HCT116 (cell line): ENCODE measurements around the gene GADD45A. TPM values are rescaled to one million over a fixed set of nuclear protein-coding genes. Genes with fewer than 3 reads are reported as not detected.
A peak's percentile ranks its signal among the peaks of the same experiment; 100 is the strongest.

ENCODE experiments used
- ATAC-seq: fragments of 200-7000 bp; cut with Tn5 transposase; 2 replicates; pipeline ENCODE4 v1.9.1; 2020; ENCODE audit warnings: mild to moderate bottlenecking, moderate library complexity
- BruUV-seq: library from RNA; stranded (reverse); fragments of 400-500 nt; replicated peaks from 2 replicates; lab custom pipeline; 2021; lab: Mats Ljungman, UMichigan
- CTCF ChIA-PET: fragments of 300-600 bp; sonication (Branson Sonifier 250); formaldehyde crosslinking; loops from one replicate; lab custom pipeline; 2021; ENCODE audit warnings: antibody characterized with exemption; lab: Charles Lee
- POLR2A ChIA-PET: fragments of 300-600, 350-600 bp; sonication (Branson Sonifier 250); formaldehyde crosslinking; loops from one replicate; lab custom pipeline; 2021; ENCODE audit warnings: antibody characterized with exemption; lab: Charles Lee
- RAD21 ChIA-PET, 2 experiments: fragments of 300-600 bp; sonication (Branson Sonifier 250); formaldehyde crosslinking; loops; one replicate each; lab custom pipeline; 2023; ENCODE audit warnings: low total read pairs in 2 of 2; ENCODE audit not compliant: uncharacterized antibody in 2 of 2, unreplicated experiment in 2 of 2, low non-redundant PET in 1 of 2; lab: Charles Lee
- DNase-seq: peaks from one replicate; pipeline ENCODE4 v3.0.0-alpha.2; 2010; ENCODE audit warnings: low read depth, low spot score
- H2AFZ ChIP-seq: fragments of 200-600 bp; shearing (Covaris generic), sonication (generic); 2 replicates; pipeline ENCODE4 v1.6.1; 2017; ENCODE audit warnings: low read depth, mixed run types, mixed read lengths, antibody characterized with exemption, low read length; ENCODE audit not compliant: poor library complexity, severe bottlenecking
- H3K27ac ChIP-seq: 2 replicates; pipeline ENCODE4 v1.5.1; 2012; ENCODE audit warnings: low read depth, low read length
- H3K27me3 ChIP-seq: fragments of 200-600 bp; sonication (generic); 2 replicates; pipeline ENCODE4 v1.6.1; 2016; ENCODE audit warnings: mixed run types, low read length, mixed read lengths; ENCODE audit not compliant: insufficient read depth
- H3K36me3 ChIP-seq, 2 experiments: fragments of 200-500 bp in 1 of 2; fragments of 200-600 bp in 1 of 2; sonication (Bioruptor generic) in 1 of 2; sonication (generic) in 1 of 2; 2 replicates each; pipeline versions ENCODE4 v1.5.1 to v1.6.1; 2014 to 2016; ENCODE audit warnings: low read length in 2 of 2, inconsistent platforms in 1 of 2, mixed read lengths in 1 of 2, mixed run types in 1 of 2; ENCODE audit not compliant: insufficient read depth in 2 of 2, control insufficient read depth in 1 of 2
- H3K4me1 ChIP-seq, 2 experiments: fragments of 200-600 bp in 1 of 2; sonication (generic) in 1 of 2; 2 replicates each; pipeline versions ENCODE4 v1.5.1 to v1.6.1; 2012 to 2017; ENCODE audit warnings: low read length in 2 of 2, inconsistent platforms in 1 of 2, mild to moderate bottlenecking in 1 of 2, mixed read lengths in 1 of 2, mixed run types in 1 of 2, moderate library complexity in 1 of 2; ENCODE audit not compliant: insufficient read depth in 2 of 2, control insufficient read depth in 1 of 2
- H3K4me2 ChIP-seq: fragments of 200-600 bp; sonication (generic); 2 replicates; pipeline ENCODE4 v1.6.1; 2017; ENCODE audit warnings: mixed run types, low read length, mixed read lengths
- H3K4me3 ChIP-seq, 2 experiments: fragments of 200-600 bp in 1 of 2; sonication (generic) in 1 of 2; replicated peaks in 1 of 2; 2 replicates each; pipeline ENCODE4 v1.5.1; 2011 to 2016; ENCODE audit warnings: low read length in 2 of 2, control low read depth in 1 of 2, low read depth in 1 of 2, mild to moderate bottlenecking in 1 of 2, mixed read lengths in 1 of 2, mixed run types in 1 of 2
- H3K79me2 ChIP-seq: fragments of 200-600 bp; sonication (generic); 2 replicates; pipeline ENCODE4 v1.6.1; 2017; ENCODE audit warnings: mild to moderate bottlenecking, mixed run types, low read length, moderate library complexity, mixed read lengths; ENCODE audit not compliant: insufficient read depth
- H3K9ac ChIP-seq: fragments of 200-600 bp; sonication (generic); 2 replicates; pipeline ENCODE4 v1.6.1; 2016; ENCODE audit warnings: low read length, mixed read lengths
- H3K9me2 ChIP-seq: fragments of 200-600 bp; sonication (generic), shearing (Covaris generic); 2 replicates; pipeline ENCODE4 v1.6.1; 2017; ENCODE audit warnings: mixed run types, mild to moderate bottlenecking, moderate library complexity; ENCODE audit not compliant: insufficient read depth
- H3K9me3 ChIP-seq, 2 experiments: fragments of 200-500 bp in 1 of 2; fragments of 200-600 bp in 1 of 2; sonication (Bioruptor generic) in 1 of 2; sonication (generic) in 1 of 2; 2 replicates each; pipeline ENCODE4 v1.6.1; 2014 to 2017; ENCODE audit warnings: low read length in 2 of 2, mixed read lengths in 2 of 2, inconsistent platforms in 1 of 2, low read depth in 1 of 2, mild to moderate bottlenecking in 1 of 2, mixed run types in 1 of 2, moderate library complexity in 1 of 2; ENCODE audit not compliant: control insufficient read depth in 1 of 2, insufficient read depth in 1 of 2
- H4K20me1 ChIP-seq: fragments of 200-600 bp; sonication (generic), shearing (Covaris generic); 2 replicates; pipeline ENCODE4 v1.6.1; 2017; ENCODE audit warnings: mixed run types, mild to moderate bottlenecking, moderate library complexity; ENCODE audit not compliant: insufficient read depth
- ATF3 ChIP-seq: IDR thresholded peaks from 2 replicates; pipeline ENCODE4 v1.6.1; 2012
- CEBPB ChIP-seq: IDR thresholded peaks from 2 replicates; pipeline ENCODE4 v1.6.1; 2012; ENCODE audit warnings: low read depth
- CTCF ChIP-seq, 3 experiments: fragments of 200-600 bp in 1 of 3; sonication (generic) in 1 of 3; IDR thresholded peaks in 2 of 3; conservative IDR thresholded peaks in 1 of 3; 2 replicates each; pipeline ENCODE4 v1.5.1; 2012 to 2017; ENCODE audit warnings: low read depth in 2 of 3, low read length in 2 of 3, antibody characterized with exemption in 1 of 3, borderline replicate concordance in 1 of 3, control low read depth in 1 of 3, mild to moderate bottlenecking in 1 of 3, mixed read lengths in 1 of 3, mixed run types in 1 of 3, moderate library complexity in 1 of 3; ENCODE audit not compliant: insufficient read depth in 1 of 3
- ELF1 ChIP-seq: IDR thresholded peaks from 2 replicates; pipeline ENCODE4 v1.6.1; 2012; ENCODE audit warnings: low read depth, borderline replicate concordance
- EZH2 ChIP-seq: fragments of 200-600 bp; sonication (generic); IDR thresholded peaks from 2 replicates; pipeline ENCODE4 v1.6.1; 2017; ENCODE audit warnings: antibody characterized with exemption, mixed run types
- EZH2phosphoT487 ChIP-seq: fragments of 200-600 bp; IDR thresholded peaks from 2 replicates; pipeline ENCODE4 v1.6.1; 2018; ENCODE audit warnings: antibody characterized with exemption, borderline replicate concordance
- FOSL1 ChIP-seq: IDR thresholded peaks from 2 replicates; pipeline ENCODE4 v1.6.1; 2012; ENCODE audit warnings: low read depth
- REST ChIP-seq: IDR thresholded peaks from 2 replicates; pipeline ENCODE4 v1.6.1; 2012; ENCODE audit warnings: low read depth
- SIN3A ChIP-seq: IDR thresholded peaks from 2 replicates; pipeline ENCODE4 v1.6.1; 2012; ENCODE audit warnings: low read depth
- SRF ChIP-seq: IDR thresholded peaks from 2 replicates; pipeline ENCODE4 v1.6.1; 2012; ENCODE audit warnings: low read depth
- ZNF274 ChIP-seq: fragments of 200-500 bp; sonication (Bioruptor generic); IDR thresholded peaks from 2 replicates; pipeline ENCODE4 v1.6.1; 2014; ENCODE audit warnings: mild to moderate bottlenecking, low read depth, low read length, inconsistent platforms
- intact Hi-C: fragments of 100-400 bp; cut with micrococcal nuclease; formaldehyde crosslinking; loops from 2 replicates; pipeline ENCODE4 v1.10.0; 2022
- total RNA-seq: library from RNA; stranded (reverse); gene quantifications from one replicate; pipeline ENCODE4 v1.2.1, GENCODE V29; 2021; ENCODE audit not compliant: unreplicated experiment

The GADD45A gene
- total RNA-seq, 1 experiment from 2014 or later: 105 TPM

- no peaks in the 10 kb centered on the region for H4K20me1 ChIP-seq
- TF ChIP-seq CEBPB (no peak), ATF3 (no peak), EZH2 (no peak), SIN3A (no peak), ELF1 (no peak), CTCF (IDR thresholded peaks at IDR 0.05 in 2 of 3, conservative IDR thresholded peaks at IDR 0.05 in 1 of 3; ENCODE audit: borderline replicate concordance in 1 of 3, insufficient read depth in 1 of 3, low read depth in 2 of 3, low read length in 2 of 3) (no peak), FOSL1 (no peak), SRF (no peak), ZNF274 (no peak), EZH2phosphoT487 (no peak), REST (no peak)
- no peak for ATAC-seq
- H3K27ac ChIP-seq: no peak overlapping the region
- H3K9me2 ChIP-seq: no peaks in the 10 kb centered on the region
- BruUV-seq: no TSS peak
- DNase-seq: no peak
- H2AFZ ChIP-seq: no peak overlapping the region
- POLR2A ChIA-PET: interaction anchor here (1.3 to 3.8 kb wide), 2 partner anchors 15 to 58 kb away, joined by 3 to 50 read pairs; partner anchors contain the start of gene GADD45A
- RAD21 ChIA-PET: no interaction called here
- H3K27me3 ChIP-seq: no peaks in the 10 kb centered on the region
- peak overlapping the region; percentile 47; the same call in 1 of the 2 replicates for H3K9ac ChIP-seq
- H3K4me3 ChIP-seq: no peak overlapping the region
- H3K36me3 ChIP-seq: no peaks in the 10 kb centered on the region
- no peaks in the 10 kb centered on the region for H3K79me2 ChIP-seq
- peak overlapping the region; percentile 61 for H3K4me2 ChIP-seq
- CTCF ChIA-PET: interaction anchor here (2.6 to 3.0 kb wide), 2 partner anchors 9 to 58 kb away, joined by 12 to 17 read pairs; no protein-coding TSS in a partner anchor
- no peaks in the 10 kb centered on the region for H3K9me3 ChIP-seq
- H3K4me1 ChIP-seq: peaks cover 33 to 38% of the 10 kb centered on the region in 2 experiments
- intact Hi-C loops: no loop called here
These were observed 16.9 kb downstream of the GADD45A start for GRCh38 chr1:67701876-67702275.
